Endodermal cell (in vitro differentiated cells): ENCODE data around the gene ZNF780A. TPM values are rescaled to one million over a fixed set of nuclear protein-coding genes. Genes with fewer than 3 reads are reported as not detected.
"Not testable (repeated sequence)": the region's sequence is repeated elsewhere in the genome, so short reads cannot be mapped to it uniquely, and the experiment has no call there.

Experiments
- DNase-seq: peaks from one replicate; pipeline ENCODE4 v3.0.0-alpha.2; 2017
- H3K27ac ChIP-seq: 2 replicates; pipeline ENCODE4 v1.5.1; 2013; ENCODE audit warnings: mild to moderate bottlenecking, low read depth, low read length, moderate library complexity
- H3K27me3 ChIP-seq: 2 replicates; pipeline ENCODE4 v1.6.1; 2013; ENCODE audit warnings: mild to moderate bottlenecking, low read length, moderate library complexity; ENCODE audit not compliant: insufficient read depth, control insufficient read depth, poor library complexity, severe bottlenecking
- H3K36me3 ChIP-seq: 2 replicates; pipeline ENCODE4 v1.7.0; 2013; ENCODE audit warnings: mild to moderate bottlenecking, low read length, moderate library complexity; ENCODE audit not compliant: control insufficient read depth, insufficient read depth
- H3K4me1 ChIP-seq: one replicate; pipeline ENCODE4 v1.7.0; 2013; ENCODE audit warnings: low read length; ENCODE audit not compliant: control insufficient read depth, insufficient read depth
- H3K4me3 ChIP-seq: 2 replicates; pipeline ENCODE4 v1.5.1; 2013; ENCODE audit warnings: mild to moderate bottlenecking, low read length, moderate library complexity
- H3K9ac ChIP-seq: 2 replicates; pipeline ENCODE4 v1.6.1; 2013; ENCODE audit warnings: mild to moderate bottlenecking, low read length, moderate library complexity; ENCODE audit not compliant: poor library complexity, severe bottlenecking; ENCODE audit errors: extremely low read depth
- H3K9me3 ChIP-seq: 2 replicates; pipeline ENCODE4 v1.6.1; 2013; ENCODE audit warnings: mild to moderate bottlenecking, low read length, moderate library complexity; ENCODE audit not compliant: control insufficient read depth
- H3K27ac Mint-ChIP-seq: 2 replicates; pipeline ENCODE4 v1.8.0; 2020; ENCODE audit warnings: mixed read lengths
- H3K27me3 Mint-ChIP-seq: 2 replicates; pipeline ENCODE4 v1.8.0; 2021; ENCODE audit warnings: mild to moderate bottlenecking, mixed read lengths; ENCODE audit not compliant: insufficient read depth
- H3K36me3 Mint-ChIP-seq: 2 replicates; pipeline ENCODE4 v1.8.0; 2020; ENCODE audit warnings: low read depth, mixed read lengths
- H3K4me1 Mint-ChIP-seq: 2 replicates; pipeline ENCODE4 v1.8.0; 2020; ENCODE audit warnings: mixed read lengths
- H3K4me3 Mint-ChIP-seq: 2 replicates; pipeline ENCODE4 v1.8.0; 2020; ENCODE audit warnings: mild to moderate bottlenecking, moderate library complexity, mixed read lengths
- H3K9me3 Mint-ChIP-seq: 2 replicates; pipeline ENCODE4 v1.8.0; 2020; ENCODE audit warnings: mild to moderate bottlenecking, mixed read lengths
- WGBS, 2 experiments: methylation state at CpG; one replicate each; pipeline versions ENCODE4 v1.1.5 to v1.1.7; 2013; ENCODE audit warnings: missing lambda C conversion rate in 2 of 2, mixed read lengths in 1 of 2; ENCODE audit not compliant: insufficient coverage in 1 of 2, insufficient read length in 1 of 2; 5-methylcytosine and 5-hydroxymethylcytosine counted together
- total RNA-seq, 2 donors: library from RNA; stranded (reverse); fragmentation: NEBNext Ultra II Directional in 1 of 2; extraction: Animal tissue kit (Norgen Biotek cat#: 25700) in 1 of 2; gene quantifications; 2 replicates in 1 of 2; 3 replicates in 1 of 2; pipeline ENCODE4 v1.2.1, GENCODE V29; 2021
- TF ChIP-seq, protein P1 (sequence below): fragments of 200-600 bp; sonication (generic); conservative IDR thresholded peaks from 2 replicates; pipeline ENCODE4 v1.5.0; 2021; ENCODE audit warnings: antibody characterized with exemption, mild to moderate bottlenecking

The ZNF780A gene
- total RNA-seq, 2 donors from 2014 or later, result 20.5 to 21.2 TPM

- no peaks in the 10 kb centered on the region for H3K4me1 ChIP-seq
- H3K9me3 ChIP-seq, result peaks cover 16% of the 10 kb centered on the region
- no peaks in the 10 kb centered on the region for H3K27me3 ChIP-seq
- Mint-ChIP-seq H3K4me3 (no peak overlapping the region), H3K4me1 (no peaks in the 10 kb centered on the region), H3K9me3 (peaks cover 55% of the 10 kb centered on the region), H3K27ac (no peak overlapping the region), H3K36me3 (no peaks in the 10 kb centered on the region), H3K27me3 (peaks cover 1% of the 10 kb centered on the region)
- no peak overlapping the region for H3K9ac ChIP-seq
- no peaks in the 10 kb centered on the region for H3K36me3 ChIP-seq
- H3K27ac ChIP-seq, result no peak overlapping the region
- no peak overlapping the region for H3K4me3 ChIP-seq
- TF ChIP-seq, protein P1, sequence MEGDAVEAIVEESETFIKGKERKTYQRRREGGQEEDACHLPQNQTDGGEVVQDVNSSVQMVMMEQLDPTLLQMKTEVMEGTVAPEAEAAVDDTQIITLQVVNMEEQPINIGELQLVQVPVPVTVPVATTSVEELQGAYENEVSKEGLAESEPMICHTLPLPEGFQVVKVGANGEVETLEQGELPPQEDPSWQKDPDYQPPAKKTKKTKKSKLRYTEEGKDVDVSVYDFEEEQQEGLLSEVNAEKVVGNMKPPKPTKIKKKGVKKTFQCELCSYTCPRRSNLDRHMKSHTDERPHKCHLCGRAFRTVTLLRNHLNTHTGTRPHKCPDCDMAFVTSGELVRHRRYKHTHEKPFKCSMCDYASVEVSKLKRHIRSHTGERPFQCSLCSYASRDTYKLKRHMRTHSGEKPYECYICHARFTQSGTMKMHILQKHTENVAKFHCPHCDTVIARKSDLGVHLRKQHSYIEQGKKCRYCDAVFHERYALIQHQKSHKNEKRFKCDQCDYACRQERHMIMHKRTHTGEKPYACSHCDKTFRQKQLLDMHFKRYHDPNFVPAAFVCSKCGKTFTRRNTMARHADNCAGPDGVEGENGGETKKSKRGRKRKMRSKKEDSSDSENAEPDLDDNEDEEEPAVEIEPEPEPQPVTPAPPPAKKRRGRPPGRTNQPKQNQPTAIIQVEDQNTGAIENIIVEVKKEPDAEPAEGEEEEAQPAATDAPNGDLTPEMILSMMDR, result no peak
- no peak for DNase-seq
Observed at GRCh38 chr19:40116075-40116474, 25.3 kb upstream of the ZNF780A start.

DNA sequence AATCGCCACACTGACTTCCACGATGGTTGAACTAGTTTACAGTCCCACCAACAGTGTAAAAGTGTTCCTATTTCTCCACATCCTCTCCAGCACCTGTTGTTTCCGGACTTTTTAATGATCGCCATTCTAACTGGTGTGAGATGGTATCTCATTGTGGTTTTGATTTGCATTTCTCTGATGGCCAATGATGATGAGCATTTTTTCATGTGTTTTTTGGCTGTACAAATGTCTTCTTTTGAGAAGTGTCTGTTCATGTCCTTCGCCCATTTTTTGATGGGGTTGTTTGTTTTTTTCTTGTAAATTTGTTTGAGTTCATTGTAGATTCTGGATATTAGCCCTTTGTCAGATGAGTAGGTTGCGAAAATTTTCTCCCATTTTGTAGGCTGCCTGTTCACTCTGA, 23.4 kb upstream of the ZNF780A start:
- H3K9me3 Mint-ChIP-seq, result peaks cover 62% of the 10 kb centered on the region
- not testable (repeated sequence) for H3K27me3 ChIP-seq, H3K9ac ChIP-seq, H3K36me3 ChIP-seq, H3K36me3 Mint-ChIP-seq, DNase-seq, H3K4me1 Mint-ChIP-seq, H3K27me3 Mint-ChIP-seq, H3K4me3 ChIP-seq, H3K27ac ChIP-seq, H3K4me1 ChIP-seq, H3K4me3 Mint-ChIP-seq, H3K27ac Mint-ChIP-seq
- WGBS, 2 experiments, result no CpG with 5 or more reads among the region's 6 CpGs
- H3K9me3 ChIP-seq, result peaks cover 29% of the 10 kb centered on the region

- H3K36me3 ChIP-seq, DNase-seq, H3K27me3 Mint-ChIP-seq, H3K4me3 ChIP-seq, H3K27me3 ChIP-seq, H3K9ac ChIP-seq, H3K36me3 Mint-ChIP-seq, H3K4me1 ChIP-seq, H3K4me3 Mint-ChIP-seq, H3K4me1 Mint-ChIP-seq, H3K27ac ChIP-seq, H3K27ac Mint-ChIP-seq: not testable (repeated sequence)
- WGBS, 2 experiments, result 60 to 71% methylated on average over 1 to 4 of the region's 4 CpGs
- H3K9me3 ChIP-seq, result peaks cover 29% of the 10 kb centered on the region
- H3K9me3 Mint-ChIP-seq, result peaks cover 62% of the 10 kb centered on the region
Observed at GRCh38 chr19:40112271-40112670, 21.5 kb upstream of the ZNF780A start.

- 83 to 93% methylated on average over 2 of the region's 2 CpGs for WGBS, 2 experiments
- H3K9me3 Mint-ChIP-seq, result peaks cover 59% of the 10 kb centered on the region
Observed at GRCh38 chr19:40110570-40110969, 19.8 kb upstream of the ZNF780A start.

More at GRCh38 chr19:40110570-40110969, 19.8 kb upstream of the ZNF780A start:
- no peaks in the 10 kb centered on the region for H3K36me3 ChIP-seq
- H3K27ac Mint-ChIP-seq, result no peak overlapping the region
- H3K27me3 Mint-ChIP-seq, result peaks cover 2% of the 10 kb centered on the region
- no peak overlapping the region for H3K4me3 Mint-ChIP-seq
- H3K27me3 ChIP-seq, result no peaks in the 10 kb centered on the region
- no peak for DNase-seq
- H3K36me3 Mint-ChIP-seq, result no peaks in the 10 kb centered on the region
- H3K9ac ChIP-seq, result no peak overlapping the region
- TF ChIP-seq, protein P1, result no peak
- no peaks in the 10 kb centered on the region for H3K4me1 ChIP-seq
- H3K4me1 Mint-ChIP-seq, result no peaks in the 10 kb centered on the region
- no peak overlapping the region for H3K4me3 ChIP-seq
- H3K9me3 ChIP-seq, result peaks cover 33% of the 10 kb centered on the region
- H3K27ac ChIP-seq, result no peak overlapping the region
